Calu3 (cell line): ENCODE data around the gene SF3B6. TPM values are rescaled to one million over a fixed set of nuclear protein-coding genes. Genes with fewer than 3 reads are reported as not detected.
A peak's percentile ranks its signal among the peaks of the same experiment; 100 is the strongest.

Source experiments
- BruUV-seq: library from RNA; stranded (reverse); fragments of 400-500 nt; replicated peaks from 2 replicates; lab custom pipeline; 2021; lab: Mats Ljungman, UMichigan
- CTCF ChIA-PET: fragments of 300-600 bp; sonication (Branson Sonifier 250); formaldehyde crosslinking; loops from one replicate; lab custom pipeline; 2022; ENCODE audit warnings: antibody characterized with exemption; lab: Charles Lee
- DNase-seq: peaks from one replicate; pipeline ENCODE4 v3.0.0; 2022
- H3K27ac Mint-ChIP-seq: one replicate; pipeline ENCODE4 v1.8.0; 2022; ENCODE audit warnings: mixed read lengths; ENCODE audit not compliant: unreplicated experiment
- H3K27me3 Mint-ChIP-seq: one replicate; pipeline ENCODE4 v1.8.0; 2022; ENCODE audit warnings: mixed read lengths; ENCODE audit not compliant: unreplicated experiment
- H3K36me3 Mint-ChIP-seq: one replicate; pipeline ENCODE4 v1.8.0; 2022; ENCODE audit warnings: mild to moderate bottlenecking, moderate library complexity, mixed read lengths; ENCODE audit not compliant: insufficient read depth, unreplicated experiment
- H3K4me1 Mint-ChIP-seq: one replicate; pipeline ENCODE4 v1.8.0; 2022; ENCODE audit warnings: mild to moderate bottlenecking, low read depth, mixed read lengths; ENCODE audit not compliant: unreplicated experiment
- H3K4me3 Mint-ChIP-seq: one replicate; pipeline ENCODE4 v1.8.0; 2022; ENCODE audit warnings: mild to moderate bottlenecking, low read depth, moderate library complexity, mixed read lengths; ENCODE audit not compliant: unreplicated experiment
- H3K9me3 Mint-ChIP-seq: one replicate; pipeline ENCODE4 v1.8.0; 2022; ENCODE audit warnings: low read depth, mixed read lengths; ENCODE audit not compliant: unreplicated experiment
- CTCF ChIP-seq: fragments of 200-600 bp; IDR thresholded peaks from one replicate; pipeline ENCODE4 v1.8.0; 2022; ENCODE audit warnings: antibody characterized with exemption; ENCODE audit not compliant: unreplicated experiment
- intact Hi-C: fragments of 100-400 bp; cut with micrococcal nuclease; formaldehyde crosslinking; loops from one replicate; pipeline ENCODE4 v1.10.0; 2022; ENCODE audit not compliant: unreplicated experiment
- total RNA-seq: library from RNA; stranded (reverse); gene quantifications from 2 replicates; pipeline ENCODE4 v1.2.3, GENCODE V29; 2022

Gene SF3B6
- total RNA-seq, 1 experiment from 2014 or later, result 112 TPM

- BruUV-seq, result no TSS peak
- no peak for DNase-seq
- no peak for TF ChIP-seq CTCF
- H3K27me3 Mint-ChIP-seq, result no peaks in the 10 kb centered on the region
- H3K4me3 Mint-ChIP-seq, result no peak overlapping the region
- no peak overlapping the region for H3K27ac Mint-ChIP-seq
- no peaks in the 10 kb centered on the region for H3K9me3 Mint-ChIP-seq
- H3K4me1 Mint-ChIP-seq, result no peaks in the 10 kb centered on the region
- H3K36me3 Mint-ChIP-seq, result no peaks in the 10 kb centered on the region
- intact Hi-C loops, result no loop called here
- CTCF ChIA-PET, result interaction anchor here (0.6 kb wide), 1 partner anchor 1174 kb away, joined by 3 read pairs; no protein-coding TSS in a partner anchor
Measured at GRCh38 chr2:24022975-24023575, 53.1 kb downstream of the SF3B6 start.

GRCh38 chr2:24022324-24022974 lies 53.7 kb downstream of the SF3B6 start:
- CTCF ChIA-PET, result interaction anchor here (0.6 kb wide), 1 partner anchor 1175 kb away, joined by 3 read pairs; no protein-coding TSS in a partner anchor

GRCh38 chr2:24021122-24021998 lies 54.8 kb downstream of the SF3B6 start:
- Mint-ChIP-seq H3K4me1 (no peaks in the 10 kb centered on the region), H3K36me3 (no peaks in the 10 kb centered on the region), H3K4me3 (no peak overlapping the region), H3K27me3 (no peaks in the 10 kb centered on the region), H3K27ac (no peak overlapping the region), H3K9me3 (no peaks in the 10 kb centered on the region)
- intact Hi-C loops, result no loop called here
- peak; percentile 35 for DNase-seq
- TF ChIP-seq CTCF, result no peak
- no TSS peak for BruUV-seq
- CTCF ChIA-PET, result no interaction called here

More at GRCh38 chr2:24022324-24022974, 53.7 kb downstream of the SF3B6 start:
- Mint-ChIP-seq H3K4me1 (no peaks in the 10 kb centered on the region), H3K4me3 (no peak overlapping the region), H3K27ac (no peak overlapping the region), H3K27me3 (no peaks in the 10 kb centered on the region), H3K36me3 (no peaks in the 10 kb centered on the region), H3K9me3 (no peaks in the 10 kb centered on the region)
- TF ChIP-seq CTCF, result no peak
- no peak for DNase-seq
- intact Hi-C loops, result no loop called here
- no TSS peak for BruUV-seq

- no peak for TF ChIP-seq CTCF
- intact Hi-C loops, result no loop called here
- H3K9me3 Mint-ChIP-seq, result no peaks in the 10 kb centered on the region
- no peaks in the 10 kb centered on the region for H3K4me1 Mint-ChIP-seq
- CTCF ChIA-PET, result interaction anchor here (0.7 kb wide), 1 partner anchor 427 kb away, joined by 6 read pairs; no protein-coding TSS in a partner anchor
- no peak overlapping the region for H3K4me3 Mint-ChIP-seq
- H3K27me3 Mint-ChIP-seq, result no peaks in the 10 kb centered on the region
- no peak for DNase-seq
- no peak overlapping the region for H3K27ac Mint-ChIP-seq
- no TSS peak for BruUV-seq
- no peaks in the 10 kb centered on the region for H3K36me3 Mint-ChIP-seq
Measured at GRCh38 chr2:24020244-24020643, 55.9 kb downstream of the SF3B6 start.
